GM18505 (cell line): ENCODE results near the gene USP40.
"Not testable (repeated sequence)": the region's sequence is repeated elsewhere in the genome, so short reads cannot be mapped to it uniquely, and the experiment has no call there.

Experiments
- ATAC-seq: cut with Tn5 transposase; IDR thresholded peaks from one replicate; pipeline ENCODE4 v1.9.1; 2021; ENCODE audit not compliant: unreplicated experiment
- POLR2A ChIP-seq: IDR thresholded peaks from 4 replicates; pipeline ENCODE4 v1.6.1; 2011; ENCODE audit warnings: borderline replicate concordance; ENCODE audit not compliant: insufficient read depth, insufficient read length; ENCODE audit errors: extremely low read depth

The USP40 gene, protein sequence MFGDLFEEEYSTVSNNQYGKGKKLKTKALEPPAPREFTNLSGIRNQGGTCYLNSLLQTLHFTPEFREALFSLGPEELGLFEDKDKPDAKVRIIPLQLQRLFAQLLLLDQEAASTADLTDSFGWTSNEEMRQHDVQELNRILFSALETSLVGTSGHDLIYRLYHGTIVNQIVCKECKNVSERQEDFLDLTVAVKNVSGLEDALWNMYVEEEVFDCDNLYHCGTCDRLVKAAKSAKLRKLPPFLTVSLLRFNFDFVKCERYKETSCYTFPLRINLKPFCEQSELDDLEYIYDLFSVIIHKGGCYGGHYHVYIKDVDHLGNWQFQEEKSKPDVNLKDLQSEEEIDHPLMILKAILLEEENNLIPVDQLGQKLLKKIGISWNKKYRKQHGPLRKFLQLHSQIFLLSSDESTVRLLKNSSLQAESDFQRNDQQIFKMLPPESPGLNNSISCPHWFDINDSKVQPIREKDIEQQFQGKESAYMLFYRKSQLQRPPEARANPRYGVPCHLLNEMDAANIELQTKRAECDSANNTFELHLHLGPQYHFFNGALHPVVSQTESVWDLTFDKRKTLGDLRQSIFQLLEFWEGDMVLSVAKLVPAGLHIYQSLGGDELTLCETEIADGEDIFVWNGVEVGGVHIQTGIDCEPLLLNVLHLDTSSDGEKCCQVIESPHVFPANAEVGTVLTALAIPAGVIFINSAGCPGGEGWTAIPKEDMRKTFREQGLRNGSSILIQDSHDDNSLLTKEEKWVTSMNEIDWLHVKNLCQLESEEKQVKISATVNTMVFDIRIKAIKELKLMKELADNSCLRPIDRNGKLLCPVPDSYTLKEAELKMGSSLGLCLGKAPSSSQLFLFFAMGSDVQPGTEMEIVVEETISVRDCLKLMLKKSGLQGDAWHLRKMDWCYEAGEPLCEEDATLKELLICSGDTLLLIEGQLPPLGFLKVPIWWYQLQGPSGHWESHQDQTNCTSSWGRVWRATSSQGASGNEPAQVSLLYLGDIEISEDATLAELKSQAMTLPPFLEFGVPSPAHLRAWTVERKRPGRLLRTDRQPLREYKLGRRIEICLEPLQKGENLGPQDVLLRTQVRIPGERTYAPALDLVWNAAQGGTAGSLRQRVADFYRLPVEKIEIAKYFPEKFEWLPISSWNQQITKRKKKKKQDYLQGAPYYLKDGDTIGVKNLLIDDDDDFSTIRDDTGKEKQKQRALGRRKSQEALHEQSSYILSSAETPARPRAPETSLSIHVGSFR

DNA sequence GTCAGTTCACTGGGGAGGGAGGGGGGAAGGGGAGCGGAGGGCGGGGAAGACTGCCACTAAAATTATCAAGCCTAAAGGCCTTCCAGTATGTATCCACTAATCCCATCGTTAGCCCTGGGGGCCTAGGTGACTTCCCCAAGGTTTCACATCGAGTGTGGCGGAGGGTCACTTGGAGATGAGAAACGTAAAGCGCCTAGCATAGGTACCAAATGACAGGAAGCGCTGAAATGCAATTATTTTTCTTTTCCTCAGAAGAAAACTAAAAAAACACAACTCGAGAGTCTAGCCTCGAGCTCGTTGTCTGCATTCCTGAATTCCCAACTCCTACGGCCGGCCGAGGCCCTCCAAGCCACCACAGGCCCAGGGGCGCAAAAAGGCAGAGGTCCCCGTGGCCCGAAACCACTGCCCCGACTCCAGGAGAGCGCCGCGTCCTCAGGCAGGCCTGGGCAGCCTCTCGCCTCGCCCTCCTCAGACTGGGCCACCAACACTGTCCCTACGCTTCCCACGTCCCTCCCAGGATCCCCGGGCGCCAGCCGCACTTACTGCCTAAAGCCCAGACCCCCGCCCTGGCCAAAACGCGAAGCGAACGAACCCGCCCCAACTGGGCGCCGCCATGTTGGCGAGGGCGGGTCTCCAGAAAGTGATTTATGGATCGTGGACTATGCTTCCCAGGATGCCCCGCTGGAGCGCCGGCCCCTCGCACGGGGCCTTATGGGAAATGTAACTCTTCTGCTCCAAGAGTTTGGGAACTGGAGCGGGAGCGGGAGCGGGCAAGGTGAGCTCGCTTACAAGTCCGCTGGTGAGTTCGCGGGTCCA, at the start of gene USP40:
TSS of gene USP40 (minus strand) at position 642 of the 816 bp plus-strand sequence. CDS start 1,228 bp downstream, outside the sequence.
- ATAC-seq, result peak; percentile 64
- peak; percentile 88 for TF ChIP-seq POLR2A

DNA sequence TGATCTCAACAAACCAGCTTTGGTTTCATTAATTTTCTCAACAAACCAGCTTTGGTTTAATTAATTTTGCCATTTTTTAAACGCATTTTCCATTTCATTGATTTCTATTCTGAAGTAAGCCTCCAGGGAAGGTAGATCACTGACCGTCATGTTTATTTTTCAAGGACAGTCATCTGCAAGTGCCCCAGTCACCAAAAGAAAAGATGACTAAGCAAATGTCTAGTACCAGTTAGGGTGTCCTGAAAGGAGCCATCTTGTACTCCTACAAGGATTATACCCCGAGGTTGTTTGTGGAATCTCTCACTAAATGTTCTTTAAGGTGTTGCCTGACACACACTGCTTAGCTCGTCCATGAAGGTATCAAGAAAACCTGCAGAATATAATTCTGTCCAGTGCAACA, 44.7 kb upstream of the USP40 start:
- no peak for ATAC-seq
- TF ChIP-seq POLR2A, result no peak

DNA sequence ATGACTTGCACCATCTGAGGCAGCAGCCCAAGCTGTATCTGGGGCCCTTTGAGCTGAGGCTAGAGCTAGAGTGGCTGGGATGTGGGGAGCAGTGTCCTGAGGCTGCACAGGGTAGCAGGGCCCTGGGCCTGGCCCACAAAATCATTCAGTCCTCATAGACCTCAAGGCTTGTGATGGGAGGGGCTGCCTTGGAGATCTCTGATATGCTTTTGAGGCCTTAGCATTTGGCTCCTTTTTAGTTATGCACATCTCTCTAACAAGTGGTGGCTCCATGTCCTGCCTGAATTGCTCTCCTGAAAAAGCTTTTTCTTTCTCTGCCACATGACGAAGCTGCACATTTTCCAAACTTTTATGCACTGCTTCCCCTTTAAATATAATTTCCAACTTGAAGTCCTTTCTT, 39.1 kb upstream of the USP40 start:
- no peak for TF ChIP-seq POLR2A
- ATAC-seq, result no peak

DNA sequence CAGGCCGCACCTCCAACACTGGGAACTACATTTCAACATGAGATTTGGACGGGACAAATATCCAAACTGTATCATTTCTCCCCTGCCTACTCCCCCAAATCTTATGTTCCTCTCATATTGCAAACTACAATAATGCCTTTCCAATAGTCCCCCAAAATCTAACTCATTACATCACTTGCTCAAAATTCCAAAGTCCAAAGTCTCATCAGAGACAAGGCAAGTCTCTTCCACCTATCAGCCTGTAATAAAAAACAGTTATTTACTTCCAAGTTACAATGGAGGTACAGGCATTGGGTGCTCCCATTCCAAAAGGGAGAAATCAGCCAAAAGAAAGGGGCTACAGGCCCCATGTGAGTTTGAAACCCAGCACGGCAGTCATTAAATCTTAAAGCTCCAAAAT, 38.2 kb upstream of the USP40 start:
- no peak for ATAC-seq
- TF ChIP-seq POLR2A, result no peak

DNA sequence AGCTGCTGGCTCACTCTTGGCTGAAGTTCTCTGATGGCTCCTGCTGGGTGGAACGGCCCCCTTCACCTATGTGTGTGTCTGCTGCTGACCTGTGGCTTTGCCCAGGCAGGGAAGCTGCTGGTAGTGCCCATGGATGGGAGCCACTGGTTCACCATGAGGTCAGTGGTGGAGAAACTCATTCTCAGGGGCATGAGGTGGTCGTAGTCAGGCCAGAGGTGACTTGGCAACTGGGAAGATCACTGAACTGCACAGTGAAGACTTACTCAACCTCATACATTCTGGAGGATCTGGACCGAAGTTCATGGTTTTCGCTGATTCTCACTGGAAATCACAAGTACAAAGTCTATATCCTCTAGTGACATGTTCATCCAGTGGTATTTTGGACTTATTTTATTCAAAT, 36.9 kb upstream of the USP40 start:
- ATAC-seq, result no peak
- TF ChIP-seq POLR2A, result no peak

DNA sequence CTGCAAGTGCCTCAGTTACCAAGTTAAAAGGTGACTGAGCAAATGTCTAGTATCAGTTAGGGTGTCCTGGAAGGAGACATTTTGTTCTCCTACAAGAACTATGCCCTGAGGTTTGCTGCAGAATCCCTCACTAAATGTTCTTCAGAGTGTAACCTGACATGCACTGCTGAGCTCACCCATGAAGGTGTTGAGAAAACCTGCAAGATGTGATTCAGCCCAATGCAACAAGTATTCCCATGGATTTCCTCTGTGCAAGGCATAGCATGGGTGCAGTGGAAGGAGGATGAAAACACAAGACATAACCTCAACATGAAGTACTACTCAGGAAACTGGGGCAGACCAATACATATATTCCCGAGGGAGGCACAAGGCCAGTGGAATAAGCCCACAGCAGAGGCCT, 35.5 kb upstream of the USP40 start:
- no peak for ATAC-seq
- no peak for TF ChIP-seq POLR2A

DNA sequence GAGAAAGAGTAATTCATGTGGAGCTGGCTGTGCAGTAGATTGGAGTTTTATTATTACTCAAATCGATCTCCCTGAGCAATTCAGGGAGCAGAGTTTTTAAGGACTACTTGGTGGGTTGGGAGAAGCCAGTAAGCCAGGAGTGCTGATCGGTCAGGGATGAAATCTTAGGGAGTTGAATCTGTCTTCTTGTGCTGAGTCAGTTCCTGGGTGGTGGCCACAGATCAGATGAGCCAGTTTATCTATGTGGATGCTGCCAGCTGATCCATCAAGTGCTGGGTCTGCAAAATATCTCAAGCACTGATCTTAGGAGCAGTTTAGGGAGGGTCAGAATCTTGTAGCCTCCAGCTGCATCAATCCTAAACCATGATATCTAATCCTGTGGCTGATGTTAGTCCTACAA, 33.8 kb upstream of the USP40 start:
- no peak for TF ChIP-seq POLR2A
- ATAC-seq, result no peak

DNA sequence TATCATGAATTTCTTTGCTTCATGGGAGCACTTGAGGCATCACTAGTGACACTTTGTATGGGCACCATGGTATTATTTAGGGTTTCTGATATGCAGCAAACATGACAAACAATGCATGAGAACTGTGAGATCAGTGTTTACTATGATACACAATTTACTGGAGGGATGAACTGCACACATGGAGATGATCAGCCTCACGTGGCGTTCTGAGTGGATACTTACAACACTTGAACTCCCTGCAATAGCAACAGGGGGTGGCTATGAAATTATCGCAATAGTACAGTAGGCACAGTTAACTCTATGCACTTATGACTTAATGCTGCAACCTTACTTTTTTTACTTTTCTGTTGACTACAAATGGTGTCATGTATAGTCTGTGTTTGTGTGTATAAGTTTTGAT, 32.4 kb upstream of the USP40 start:
- no peak for TF ChIP-seq POLR2A

DNA sequence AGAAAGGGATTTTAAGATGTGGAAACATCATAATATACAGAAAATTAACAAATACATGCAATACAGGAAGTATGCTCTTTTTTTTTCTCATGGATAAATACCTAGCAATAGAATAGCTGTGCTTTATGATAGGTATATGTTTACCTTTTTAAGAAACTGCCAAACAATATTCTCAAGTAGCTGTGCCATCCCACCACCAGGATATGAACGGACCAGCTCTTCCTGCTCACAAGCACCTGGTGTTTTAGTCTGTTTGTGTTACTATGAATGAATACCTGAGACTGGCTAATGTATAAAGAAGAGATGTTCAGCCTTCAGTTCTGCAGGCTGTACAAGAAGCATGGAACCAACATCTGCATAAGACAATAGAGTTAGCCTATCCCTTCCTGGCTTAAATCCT, 30.9 kb upstream of the USP40 start:
- no peak for TF ChIP-seq POLR2A
- no peak for ATAC-seq

More for the DNA sequence above, 32.4 kb upstream of the USP40 start:
- no peak for ATAC-seq

DNA sequence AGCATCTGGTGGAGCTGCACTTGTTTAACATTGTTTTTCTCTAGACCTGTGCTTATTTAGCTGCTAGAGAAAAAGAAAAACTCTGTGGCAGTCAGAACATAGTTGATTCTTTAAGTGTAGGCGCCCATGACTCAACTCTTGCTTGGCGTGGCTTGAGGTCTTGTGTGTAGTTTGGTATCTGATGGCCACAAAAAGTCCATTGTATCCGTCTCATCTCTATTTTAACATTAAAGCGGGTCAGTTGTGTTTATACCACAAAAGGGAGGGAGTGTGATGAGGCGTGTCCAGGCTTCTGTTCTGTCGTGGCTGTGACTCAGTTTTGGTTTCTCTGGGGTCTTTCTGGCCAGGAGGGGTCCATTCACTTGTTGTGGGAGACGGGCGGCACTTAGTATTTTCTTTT, 26.6 kb upstream of the USP40 start:
- ATAC-seq, result no peak
- no peak for TF ChIP-seq POLR2A

DNA sequence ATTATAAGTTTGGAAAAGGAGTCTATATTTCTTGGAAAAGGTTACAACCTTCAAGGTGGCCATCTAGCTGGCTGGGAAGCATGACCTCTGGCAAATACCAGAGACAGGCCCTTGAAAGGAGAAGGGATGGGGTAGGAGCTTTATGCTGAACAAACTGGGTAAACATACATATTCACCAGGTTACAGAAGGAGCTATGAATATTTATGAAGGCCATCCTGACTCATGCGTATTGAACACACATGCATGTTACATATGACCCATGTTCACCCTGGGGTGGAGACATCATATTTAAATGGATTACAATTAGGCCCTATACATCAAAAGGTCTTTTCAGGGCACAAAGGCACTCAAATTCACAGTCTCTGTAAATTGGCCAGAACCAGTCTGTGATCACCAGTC, 26.1 kb upstream of the USP40 start:
- not testable (repeated sequence) for ATAC-seq

DNA sequence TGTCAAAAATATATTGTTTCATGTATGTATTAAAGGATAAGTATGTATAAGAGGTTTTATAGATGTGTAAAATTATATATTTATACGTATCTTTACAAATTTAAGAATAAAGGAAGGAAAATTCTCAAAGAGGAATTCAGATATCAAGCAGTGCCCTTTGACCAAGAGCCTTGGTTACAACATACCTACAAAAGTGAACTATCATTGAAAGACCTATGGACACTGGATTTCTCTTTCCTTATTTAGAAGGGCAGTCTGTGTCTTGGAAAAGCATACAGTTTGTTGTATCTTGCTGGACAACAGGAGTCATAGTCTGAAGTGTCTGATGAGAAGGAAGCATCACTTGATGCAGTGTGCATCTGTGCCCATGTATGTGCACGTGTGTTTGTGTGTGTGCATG, 21.8 kb upstream of the USP40 start:
- TF ChIP-seq POLR2A, result no peak

More for the DNA sequence above, 21.8 kb upstream of the USP40 start:
- ATAC-seq, result no peak
